Spleen (tissue), 11 donors: ENCODE measurements around the gene PUS7. TPM values are rescaled to one million over a fixed set of nuclear protein-coding genes. Genes with fewer than 3 reads are reported as not detected.

Experiments used
- DNase-seq: peaks from one replicate; pipeline ENCODE4 v3.0.0-alpha.2; 2020
- H3K27ac ChIP-seq, 8 donors: fragments of 200-600 bp; sonication (generic) in 7 of 8; 1 replicate in 4 of 8; 2 replicates in 4 of 8; pipeline versions ENCODE4 v1.5.0 to v1.8.0; 2016 to 2021; ENCODE audit warnings: inconsistent platforms in 4 of 8, mild to moderate bottlenecking in 4 of 8, moderate library complexity in 1 of 8
- H3K27me3 ChIP-seq, 7 donors: fragments of 200-600 bp; sonication (generic) in 6 of 7; replicated peaks in 1 of 7; 1 replicate in 4 of 7; 2 replicates in 3 of 7; pipeline versions ENCODE4 v1.5.0 to v1.8.0; 2016 to 2021; ENCODE audit warnings: inconsistent platforms in 3 of 7, mild to moderate bottlenecking in 1 of 7
- H3K36me3 ChIP-seq, 6 donors: fragments of 200-600 bp; sonication (generic) in 5 of 6; 1 replicate in 4 of 6; 2 replicates in 2 of 6; pipeline versions ENCODE4 v1.5.0 to v1.8.0; 2016 to 2021; ENCODE audit warnings: inconsistent platforms in 2 of 6
- H3K4me1 ChIP-seq, 6 donors: fragments of 200-600 bp; sonication (generic) in 5 of 6; 1 replicate in 3 of 6; 2 replicates in 3 of 6; pipeline versions ENCODE4 v1.5.0 to v1.8.0; 2016 to 2021; ENCODE audit warnings: inconsistent platforms in 3 of 6
- H3K4me3 ChIP-seq, 8 donors: fragments of 200-600 bp; sonication (generic) in 7 of 8; 1 replicate in 4 of 8; 2 replicates in 4 of 8; pipeline versions ENCODE4 v1.5.0 to v1.8.0; 2016 to 2021; ENCODE audit warnings: inconsistent platforms in 4 of 8, mild to moderate bottlenecking in 4 of 8, moderate library complexity in 2 of 8
- H3K9me3 ChIP-seq, 8 donors: fragments of 200-600 bp; sonication (generic) in 7 of 8; 1 replicate in 4 of 8; 2 replicates in 4 of 8; pipeline versions ENCODE4 v1.5.0 to v1.8.0; 2016 to 2021; ENCODE audit warnings: inconsistent platforms in 4 of 8
- POLR2A ChIP-seq, 3 donors: fragments of 450-650 bp; IDR thresholded peaks; one replicate each; pipeline ENCODE4 v1.5.1; 2017; ENCODE audit warnings: antibody characterized with exemption in 3 of 3, mild to moderate bottlenecking in 1 of 3
- POLR2AphosphoS5 ChIP-seq, 3 donors: sonication (generic); formaldehyde crosslinking; IDR thresholded peaks; one replicate each; pipeline ENCODE4 v1.5.1; 2017; ENCODE audit warnings: antibody characterized with exemption in 3 of 3
- WGBS, 5 donors: extraction: QIAGEN DNeasy Blood & Tissue Kit in 3 of 5; methylation state at CpG; one replicate each; pipeline versions ENCODE4 v1.1.5 to v1.1.7; 2013 to 2018; 5-methylcytosine and 5-hydroxymethylcytosine counted together
- intact Hi-C: fragments of 100-400 bp; cut with DNase I; formaldehyde crosslinking; loops from one replicate; pipeline ENCODE4 v1.15.0; 2023; ENCODE audit warnings: low total_unique reads
- polyA plus RNA-seq, 3 donors: library from polyadenylated mRNA; stranded (reverse); fragments of 200-250 nt; gene quantifications; one replicate each; pipeline ENCODE4 v1.2.1, GENCODE V29; 2013
- total RNA-seq, 7 donors: library from RNA; depleted of rRNA in 3 of 7; stranded (reverse); fragments of >200 nt in 3 of 7; fragmentation: NEBNext Ultra II Directional in 4 of 7; extraction: Animal tissue kit (Norgen Biotek cat#: 25700) in 4 of 7; gene quantifications; one replicate each; pipeline versions ENCODE4 v1.1.0 to v1.2.1, GENCODE V29; 2016 to 2021
- TF ChIP-seq, protein P1 (sequence below), 11 experiments: fragments of 200-600 bp in 7 of 11; fragments of 450-650 bp in 4 of 11; sonication (generic) in 4 of 11; IDR thresholded peaks in 8 of 11; conservative IDR thresholded peaks in 3 of 11; 1 replicate in 7 of 11; 2 replicates in 4 of 11; pipeline versions ENCODE4 v1.4.0 to v1.8.0; 2016 to 2021; ENCODE audit warnings: antibody characterized with exemption in 11 of 11, inconsistent platforms in 4 of 11, mild to moderate bottlenecking in 1 of 11
- donor health status: healthy with polysubstance abuse.
- donor health status: DM: no; HTN: no; CAD: no; lungs with moderate emphysema.
- donor health status: DM: no; HTN: no; CAD: no.
- donor health status: Bipolar disorder and iron deficiency.
- donor health status: healthy.
- donor health status: DM: no; HTN: no; CAD: no.
- donor health status: DM: yes; HTN: yes; CAD: no.

The PUS7 gene
- total and polyA plus RNA-seq, 10 donors = 1.5 to 10.1 (median 6.3) TPM

DNA sequence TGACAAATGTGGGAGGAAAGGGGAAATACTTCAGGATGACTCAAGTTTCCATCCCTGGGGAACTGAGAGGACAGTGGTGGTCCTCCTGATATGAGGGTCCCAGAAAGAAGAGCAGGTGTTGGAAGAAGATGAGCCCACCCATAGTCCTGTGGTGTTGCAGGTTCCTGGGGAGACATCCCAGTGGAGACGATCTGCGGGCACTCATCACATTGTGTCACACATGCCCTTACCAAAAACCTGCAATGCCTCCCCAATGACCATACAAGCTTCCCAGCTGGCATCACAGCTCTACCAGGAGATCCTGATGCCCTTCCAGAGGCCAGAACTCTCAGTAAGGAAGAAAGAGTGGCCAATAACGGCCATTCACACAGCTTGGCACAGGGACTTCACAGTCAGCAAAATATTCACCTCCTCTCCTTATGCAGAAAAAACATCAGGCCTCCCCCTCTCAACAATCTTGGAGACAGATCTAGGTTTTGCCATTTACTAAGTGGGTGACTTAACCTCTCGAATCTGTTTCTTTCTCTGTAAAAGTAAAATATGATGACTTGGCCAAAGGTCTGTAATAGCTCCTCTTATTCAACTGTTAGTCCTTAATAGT, 9.0 kb downstream of the PUS7 start:
- Histone ChIP-seq H3K4me3 (no peak overlapping the region), H3K36me3 (peaks cover 0 to 4% (median 0%) of the 10 kb centered on the region in 6 donors), H3K9me3 (no peaks in the 10 kb centered on the region), H3K27me3 (no peaks in the 10 kb centered on the region), H3K27ac (no peak overlapping the region), H3K4me1 (peaks cover 0 to 5% (median 0%) of the 10 kb centered on the region in 6 donors)
- DNase-seq = no peak
- no peak for TF ChIP-seq POLR2A (IDR thresholded peaks at IDR 0.05)
- no peak for TF ChIP-seq POLR2AphosphoS5 (IDR thresholded peaks at IDR 0.05)
- intact Hi-C loops = no loop called here
- 84 to 99% (median 91%) methylated on average over 4 of the region's 4 CpGs for WGBS, 5 donors

DNA sequence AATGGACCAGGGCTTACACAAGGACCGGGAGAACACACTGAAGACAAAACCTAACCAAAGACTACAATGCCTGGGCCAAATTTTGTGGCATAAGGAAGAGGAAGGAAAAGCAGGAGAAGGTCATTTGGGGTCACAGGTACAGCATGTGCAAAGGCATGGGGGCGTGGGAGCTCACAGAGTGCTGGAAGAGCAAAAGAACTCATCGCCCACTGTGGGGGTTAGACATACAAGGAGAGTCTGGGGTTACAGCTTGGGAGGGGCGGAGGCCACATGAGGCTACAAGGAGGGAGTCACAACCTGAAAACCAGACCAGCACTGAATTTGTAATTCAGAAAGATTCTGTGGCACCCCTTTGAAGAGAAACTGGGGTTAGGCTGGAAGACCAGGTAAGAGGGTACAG, 9.7 kb downstream of the PUS7 start:
- intact Hi-C loops = no loop called here
- TF ChIP-seq POLR2AphosphoS5 (IDR thresholded peaks at IDR 0.05) = no peak
- Histone ChIP-seq H3K4me3 (no peak overlapping the region), H3K4me1 (peaks cover 0 to 5% (median 0%) of the 10 kb centered on the region in 6 donors), H3K9me3 (no peaks in the 10 kb centered on the region), H3K27ac (no peak overlapping the region), H3K27me3 (no peaks in the 10 kb centered on the region), H3K36me3 (peaks cover 0 to 10% (median 0%) of the 10 kb centered on the region in 6 donors)
- 73 to 96% (median 77%) methylated on average over 4 of the region's 4 CpGs for WGBS, 5 donors
- DNase-seq = no peak

DNA sequence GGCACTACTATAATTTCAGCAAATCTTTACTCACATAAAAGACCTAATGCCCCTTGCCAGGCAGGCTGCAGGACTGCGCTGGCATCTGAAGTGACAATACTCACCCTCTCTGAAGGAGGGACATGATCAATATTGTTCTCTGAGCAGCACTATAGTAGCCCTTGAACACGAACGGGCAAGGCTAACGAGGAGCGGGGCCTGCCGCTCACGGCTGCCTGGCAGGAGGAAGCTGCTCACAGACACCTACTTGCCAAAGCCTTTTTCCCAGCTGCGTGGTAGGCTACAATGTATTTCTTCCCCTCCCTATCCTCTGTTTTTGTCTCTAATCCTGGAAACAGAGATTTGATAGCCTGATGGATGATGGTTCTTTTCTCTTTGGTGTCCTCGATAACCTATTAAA, 19.9 kb downstream of the PUS7 start:
- Histone ChIP-seq H3K27ac (no peak overlapping the region), H3K36me3 (peaks cover 0 to 68% (median 14%) of the 10 kb centered on the region in 6 donors), H3K27me3 (no peaks in the 10 kb centered on the region), H3K4me1 (no peaks in the 10 kb centered on the region), H3K4me3 (no peak overlapping the region), H3K9me3 (no peaks in the 10 kb centered on the region)
- TF ChIP-seq POLR2A (IDR thresholded peaks at IDR 0.05) = no peak
- no peak for TF ChIP-seq POLR2AphosphoS5 (IDR thresholded peaks at IDR 0.05)
- TF ChIP-seq, protein P1, sequence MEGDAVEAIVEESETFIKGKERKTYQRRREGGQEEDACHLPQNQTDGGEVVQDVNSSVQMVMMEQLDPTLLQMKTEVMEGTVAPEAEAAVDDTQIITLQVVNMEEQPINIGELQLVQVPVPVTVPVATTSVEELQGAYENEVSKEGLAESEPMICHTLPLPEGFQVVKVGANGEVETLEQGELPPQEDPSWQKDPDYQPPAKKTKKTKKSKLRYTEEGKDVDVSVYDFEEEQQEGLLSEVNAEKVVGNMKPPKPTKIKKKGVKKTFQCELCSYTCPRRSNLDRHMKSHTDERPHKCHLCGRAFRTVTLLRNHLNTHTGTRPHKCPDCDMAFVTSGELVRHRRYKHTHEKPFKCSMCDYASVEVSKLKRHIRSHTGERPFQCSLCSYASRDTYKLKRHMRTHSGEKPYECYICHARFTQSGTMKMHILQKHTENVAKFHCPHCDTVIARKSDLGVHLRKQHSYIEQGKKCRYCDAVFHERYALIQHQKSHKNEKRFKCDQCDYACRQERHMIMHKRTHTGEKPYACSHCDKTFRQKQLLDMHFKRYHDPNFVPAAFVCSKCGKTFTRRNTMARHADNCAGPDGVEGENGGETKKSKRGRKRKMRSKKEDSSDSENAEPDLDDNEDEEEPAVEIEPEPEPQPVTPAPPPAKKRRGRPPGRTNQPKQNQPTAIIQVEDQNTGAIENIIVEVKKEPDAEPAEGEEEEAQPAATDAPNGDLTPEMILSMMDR (IDR thresholded peaks at IDR 0.05 in 8 of 11, conservative IDR thresholded peaks at IDR 0.05 in 3 of 11) = no peak
- peak; percentile 43 for DNase-seq
- intact Hi-C loops = no loop called here
- 94 to 96% (median 95%) methylated on average over 9 of the region's 9 CpGs for WGBS, 5 donors

DNA sequence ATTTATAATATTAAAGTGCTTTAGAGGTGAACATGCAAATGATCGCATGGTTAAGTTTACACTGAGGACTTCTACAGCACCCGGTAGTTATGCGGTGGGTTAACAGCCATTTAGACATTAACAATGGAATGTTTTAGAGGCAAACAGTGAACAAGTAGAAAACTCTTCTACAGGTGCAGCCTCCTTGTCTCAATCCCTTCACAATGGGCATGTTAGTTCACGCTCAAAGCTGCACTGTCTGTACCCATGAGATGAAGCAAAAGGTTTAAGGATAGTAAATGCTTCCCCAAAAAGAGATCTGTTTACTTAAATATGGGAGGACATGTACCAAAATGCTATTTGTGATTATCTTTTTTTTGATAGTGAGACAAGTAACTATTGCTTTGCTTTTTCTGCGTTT, 25.1 kb downstream of the PUS7 start:
- WGBS, 5 donors = 93 to 98% (median 96%) methylated on average over 5 of the region's 5 CpGs
- intact Hi-C loops = no loop called here
- TF ChIP-seq POLR2AphosphoS5 (IDR thresholded peaks at IDR 0.05) = no peak
- TF ChIP-seq POLR2A (IDR thresholded peaks at IDR 0.05) = no peak
- TF ChIP-seq, protein P1 (IDR thresholded peaks at IDR 0.05 in 8 of 11, conservative IDR thresholded peaks at IDR 0.05 in 3 of 11) = no peak

DNA sequence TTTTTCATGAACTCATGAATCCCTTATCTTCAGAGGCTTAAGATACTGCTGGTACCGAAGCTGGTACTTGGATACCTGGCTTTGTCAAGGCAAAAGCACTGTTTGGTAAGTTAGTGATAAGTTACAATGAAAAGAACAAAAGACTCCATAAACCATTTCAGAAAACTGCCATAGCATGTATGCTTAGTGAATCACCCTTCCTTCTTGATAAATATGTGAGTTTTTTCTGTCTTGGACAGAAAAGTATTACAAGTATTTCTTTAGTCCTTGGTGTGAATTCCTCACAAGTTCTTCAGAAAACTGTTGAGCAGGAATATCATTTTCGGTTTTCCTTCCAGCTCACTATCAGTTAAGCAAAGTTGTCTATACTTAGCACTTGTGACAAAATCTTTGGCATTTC, 25.6 kb downstream of the PUS7 start:
- no peaks in the 10 kb centered on the region for H3K27me3 ChIP-seq
- no peaks in the 10 kb centered on the region for H3K4me1 ChIP-seq
- DNase-seq = no peak
- H3K27ac ChIP-seq = no peak overlapping the region
- H3K4me3 ChIP-seq = no peak overlapping the region
- intact Hi-C loops = no loop called here
- peaks cover 0 to 20% (median 4%) of the 10 kb centered on the region in 6 donors for H3K36me3 ChIP-seq
- H3K9me3 ChIP-seq = no peaks in the 10 kb centered on the region
- TF ChIP-seq, protein P1 (IDR thresholded peaks at IDR 0.05 in 8 of 11, conservative IDR thresholded peaks at IDR 0.05 in 3 of 11) = no peak
- TF ChIP-seq POLR2AphosphoS5 (IDR thresholded peaks at IDR 0.05) (no peak), POLR2A (IDR thresholded peaks at IDR 0.05) (no peak)
- WGBS, 5 donors = 88 to 92% (median 90%) methylated on average over 2 of the region's 2 CpGs

More for the DNA sequence above, 25.1 kb downstream of the PUS7 start:
- no peaks in the 10 kb centered on the region for H3K9me3 ChIP-seq
- no peak overlapping the region for H3K4me3 ChIP-seq
- peaks cover 0 to 25% (median 5%) of the 10 kb centered on the region in 6 donors for H3K36me3 ChIP-seq
- H3K27me3 ChIP-seq = no peaks in the 10 kb centered on the region
- H3K4me1 ChIP-seq = no peaks in the 10 kb centered on the region
- no peak for DNase-seq
- H3K27ac ChIP-seq = no peak overlapping the region
